DND-41 (cell line): ENCODE data around the gene TENT5C.
A peak's percentile ranks its signal among the peaks of the same experiment; 100 is the strongest.

Source experiments
- ATAC-seq: fragments of 200-7000 bp; cut with Tn5 transposase; 3 replicates; pipeline ENCODE4 v1.9.1; 2021; ENCODE audit warnings: low read depth; ENCODE audit not compliant: insufficient read depth
- DNase-seq: peaks from one replicate; pipeline ENCODE4 v3.0.0-alpha.2; 2020
- H2AFZ ChIP-seq: 2 replicates; pipeline ENCODE4 v1.6.0; 2012; ENCODE audit warnings: low read depth, low read length
- H3K27ac ChIP-seq: 2 replicates; pipeline ENCODE4 v1.5.1; 2012; ENCODE audit warnings: low read length, inconsistent platforms
- H3K27me3 ChIP-seq: fragments of 200-600 bp; sonication (generic); 2 replicates; pipeline ENCODE4 v1.6.0; 2012; ENCODE audit warnings: low read length, mild to moderate bottlenecking, inconsistent platforms; ENCODE audit not compliant: insufficient read depth, poor library complexity
- H3K36me3 ChIP-seq: 2 replicates; pipeline ENCODE4 v1.5.1; 2012; ENCODE audit warnings: low read length, inconsistent platforms; ENCODE audit not compliant: insufficient read depth
- H3K4me1 ChIP-seq: 2 replicates; pipeline ENCODE4 v1.5.1; 2012; ENCODE audit warnings: mild to moderate bottlenecking, low read length; ENCODE audit not compliant: insufficient read depth
- H3K4me2 ChIP-seq: 2 replicates; pipeline ENCODE4 v1.6.0; 2012; ENCODE audit warnings: mild to moderate bottlenecking, moderate library complexity, low read length, inconsistent platforms; ENCODE audit not compliant: insufficient read depth
- H3K4me3 ChIP-seq, 2 experiments: fragments of 200-600 bp in 1 of 2; shearing (Covaris generic) in 1 of 2; 2 replicates each; pipeline ENCODE4 v1.5.1; 2012 to 2016; ENCODE audit warnings: inconsistent platforms in 2 of 2, low read length in 2 of 2, mild to moderate bottlenecking in 2 of 2, low read depth in 1 of 2, moderate library complexity in 1 of 2
- H3K79me2 ChIP-seq: 2 replicates; pipeline ENCODE4 v1.6.0; 2012; ENCODE audit warnings: low read length, inconsistent platforms; ENCODE audit not compliant: insufficient read depth
- H3K9ac ChIP-seq: 2 replicates; pipeline ENCODE4 v1.6.0; 2012; ENCODE audit warnings: low read depth, mild to moderate bottlenecking, inconsistent platforms, low read length, moderate library complexity
- H3K9me3 ChIP-seq: 2 replicates; pipeline ENCODE4 v1.5.1; 2012; ENCODE audit warnings: low read length, moderate library complexity, mild to moderate bottlenecking, inconsistent platforms; ENCODE audit not compliant: insufficient read depth, severe bottlenecking
- H4K20me1 ChIP-seq: 2 replicates; pipeline ENCODE4 v1.6.0; 2012; ENCODE audit warnings: low read length; ENCODE audit not compliant: insufficient read depth
- EZH2 ChIP-seq: IDR thresholded peaks from 3 replicates; pipeline ENCODE4 v1.6.1; 2012; ENCODE audit warnings: borderline replicate concordance, low read depth, mild to moderate bottlenecking, moderate library complexity, low read length, inconsistent platforms; ENCODE audit not compliant: severe bottlenecking
- TF ChIP-seq, protein P1 (sequence below): IDR thresholded peaks from 2 replicates; pipeline ENCODE4 v1.5.1; 2012; ENCODE audit warnings: borderline replicate concordance, low read length, moderate library complexity, mild to moderate bottlenecking; ENCODE audit not compliant: poor library complexity, severe bottlenecking; ENCODE audit errors: extremely low read depth

Gene TENT5C

DNA sequence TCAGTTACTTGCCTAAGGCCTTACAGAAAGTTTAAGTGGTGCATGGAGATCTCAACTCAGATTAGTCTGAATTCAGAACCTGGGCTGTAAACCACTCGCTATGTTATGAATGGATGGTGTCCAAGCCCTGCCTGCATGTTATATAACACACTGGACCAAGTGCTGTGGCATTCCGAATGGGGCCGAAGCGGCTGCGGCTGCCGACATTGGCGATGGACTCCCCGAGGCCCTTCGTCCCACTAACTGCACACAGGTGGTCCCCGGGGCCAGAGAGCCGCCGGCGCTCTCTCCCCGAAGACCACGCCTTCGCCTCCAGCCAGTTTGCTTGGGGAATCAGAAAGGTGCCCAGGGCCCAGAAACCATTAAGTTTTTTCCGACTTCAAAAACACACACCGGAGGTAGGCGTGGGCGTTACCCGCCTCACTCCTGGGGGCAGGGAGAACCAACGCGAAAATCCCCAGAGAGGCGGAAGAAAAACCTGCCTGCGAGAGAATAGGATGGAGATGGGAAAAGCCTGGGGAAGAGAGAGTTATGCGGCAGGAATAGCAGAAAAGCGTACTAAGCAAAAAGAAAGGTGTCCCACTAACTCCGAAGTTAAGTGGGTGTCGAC, 579 bp upstream of the TENT5C start:
- H3K9ac ChIP-seq = peak overlapping the region; percentile 48
- H3K4me2 ChIP-seq = peak overlapping the region; percentile 90
- peak overlapping the region; percentile 83 for H2AFZ ChIP-seq
- no peaks in the 10 kb centered on the region for H3K9me3 ChIP-seq
- H3K4me3 ChIP-seq = peak overlapping the region; percentile 42 to 76; a peak in 3 of 4 replicates
- no peak for DNase-seq
- ATAC-seq = peak; percentile 18
- TF ChIP-seq, protein P1, sequence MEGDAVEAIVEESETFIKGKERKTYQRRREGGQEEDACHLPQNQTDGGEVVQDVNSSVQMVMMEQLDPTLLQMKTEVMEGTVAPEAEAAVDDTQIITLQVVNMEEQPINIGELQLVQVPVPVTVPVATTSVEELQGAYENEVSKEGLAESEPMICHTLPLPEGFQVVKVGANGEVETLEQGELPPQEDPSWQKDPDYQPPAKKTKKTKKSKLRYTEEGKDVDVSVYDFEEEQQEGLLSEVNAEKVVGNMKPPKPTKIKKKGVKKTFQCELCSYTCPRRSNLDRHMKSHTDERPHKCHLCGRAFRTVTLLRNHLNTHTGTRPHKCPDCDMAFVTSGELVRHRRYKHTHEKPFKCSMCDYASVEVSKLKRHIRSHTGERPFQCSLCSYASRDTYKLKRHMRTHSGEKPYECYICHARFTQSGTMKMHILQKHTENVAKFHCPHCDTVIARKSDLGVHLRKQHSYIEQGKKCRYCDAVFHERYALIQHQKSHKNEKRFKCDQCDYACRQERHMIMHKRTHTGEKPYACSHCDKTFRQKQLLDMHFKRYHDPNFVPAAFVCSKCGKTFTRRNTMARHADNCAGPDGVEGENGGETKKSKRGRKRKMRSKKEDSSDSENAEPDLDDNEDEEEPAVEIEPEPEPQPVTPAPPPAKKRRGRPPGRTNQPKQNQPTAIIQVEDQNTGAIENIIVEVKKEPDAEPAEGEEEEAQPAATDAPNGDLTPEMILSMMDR = no peak
- TF ChIP-seq EZH2 = no peak
- H3K79me2 ChIP-seq = peaks cover 44% of the 10 kb centered on the region
- peaks cover 24% of the 10 kb centered on the region for H3K36me3 ChIP-seq
- peaks cover 27% of the 10 kb centered on the region for H4K20me1 ChIP-seq
- H3K4me1 ChIP-seq = peaks cover 37% of the 10 kb centered on the region
- peak overlapping the region; percentile 51; the same call in 1 of the 2 replicates for H3K27ac ChIP-seq
- no peaks in the 10 kb centered on the region for H3K27me3 ChIP-seq

DNA sequence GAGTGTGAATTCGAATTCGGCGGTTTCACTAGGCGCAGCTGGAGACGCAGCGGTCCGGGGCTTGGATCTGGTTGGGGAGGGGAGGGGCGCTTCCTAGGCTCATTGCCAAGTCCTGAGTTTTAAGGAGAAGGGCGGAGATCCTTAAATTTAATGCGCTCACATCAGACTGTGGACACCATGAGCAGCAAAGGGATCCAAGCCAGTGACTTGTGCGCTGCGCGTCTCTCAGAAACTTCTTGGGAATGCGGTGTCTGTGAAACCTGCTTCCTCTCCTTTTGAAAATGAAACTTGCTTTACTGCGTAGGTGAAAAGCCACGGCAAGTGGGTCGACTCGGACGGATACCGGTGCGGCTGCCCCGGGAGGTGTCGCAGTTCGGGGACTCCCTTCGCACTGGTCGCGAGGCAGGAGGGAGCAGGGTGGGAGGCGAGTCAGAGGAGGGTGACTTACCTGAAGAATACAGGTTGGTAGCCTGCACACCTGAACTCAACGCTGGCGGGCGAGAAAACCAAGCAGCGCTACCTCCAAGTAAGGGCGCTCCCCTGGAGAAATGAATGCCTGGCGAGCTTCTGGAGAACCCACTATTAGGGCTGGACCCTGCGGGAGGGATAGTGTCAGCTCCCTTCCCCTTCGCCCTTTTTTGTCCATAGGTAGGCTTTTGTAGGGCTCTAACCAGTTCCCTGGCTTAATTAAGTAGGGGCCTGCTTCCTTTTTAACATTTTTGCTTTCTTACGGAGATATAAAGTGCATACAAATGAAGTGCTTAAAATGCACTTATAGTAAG, 992 bp downstream of the TENT5C start:
- Histone ChIP-seq H3K4me2 (peak overlapping the region; percentile 88), H3K9me3 (no peaks in the 10 kb centered on the region), H3K4me1 (peaks cover 52% of the 10 kb centered on the region), H3K4me3 (peak overlapping the region; percentile 80 to 87), H3K9ac (peak overlapping the region; percentile 90), H3K36me3 (peaks cover 37% of the 10 kb centered on the region), H2AFZ (0 out of 2 replicates have a peak overlapping the region, but pooled peaks have one; percentile 34), H3K27me3 (no peaks in the 10 kb centered on the region), H4K20me1 (peaks cover 35% of the 10 kb centered on the region), H3K79me2 (peaks cover 60% of the 10 kb centered on the region), H3K27ac (peak overlapping the region; percentile 93)
- DNase-seq (peak; percentile 76), ATAC-seq (peak; percentile 22)
- no peak for TF ChIP-seq EZH2
- TF ChIP-seq, protein P1 = peak; percentile 19

DNA sequence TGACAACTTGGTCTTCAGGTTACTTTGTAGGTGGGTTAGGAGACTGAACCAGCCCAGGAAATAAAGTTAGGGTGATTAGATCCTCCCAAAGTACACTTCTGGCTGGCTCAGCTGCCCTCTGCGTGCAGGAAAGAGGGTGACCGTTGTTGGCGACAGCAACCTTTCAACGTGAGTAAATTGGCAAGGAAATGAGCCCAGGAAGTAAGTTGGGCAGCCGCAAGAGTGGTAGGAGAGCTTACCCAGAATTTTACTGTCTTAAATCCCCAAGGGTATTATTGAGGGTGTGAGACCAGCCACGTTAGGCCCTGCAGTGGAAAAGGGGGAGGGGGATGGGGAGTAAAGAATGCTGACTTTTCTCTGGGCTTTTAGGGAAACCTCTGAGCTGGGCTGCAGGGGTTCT, 1.6 kb downstream of the TENT5C start:
- Histone ChIP-seq H4K20me1 (peaks cover 39% of the 10 kb centered on the region), H3K27ac (peak overlapping the region; percentile 93), H3K9me3 (no peaks in the 10 kb centered on the region), H3K27me3 (no peaks in the 10 kb centered on the region), H3K4me1 (peaks cover 59% of the 10 kb centered on the region), H2AFZ (no peak overlapping the region), H3K4me2 (peak overlapping the region; percentile 88), H3K9ac (peak overlapping the region; percentile 90), H3K79me2 (peaks cover 66% of the 10 kb centered on the region), H3K4me3 (peak overlapping the region; percentile 80 to 87), H3K36me3 (peaks cover 41% of the 10 kb centered on the region)
- ATAC-seq (peak; percentile 58), DNase-seq (peak; percentile 84)
- TF ChIP-seq, protein P1 = peak; percentile 19
- no peak for TF ChIP-seq EZH2
